Fibroblast of skin of back (primary cell): ENCODE data around the gene KRTAP9-2. TPM values are rescaled to one million over a fixed set of nuclear protein-coding genes. Genes with fewer than 3 reads are reported as not detected.
"Not testable (repeated sequence)": the region's sequence is repeated elsewhere in the genome, so short reads cannot be mapped to it uniquely, and the experiment has no call there.

Experiments used
- DNase-seq: peaks from one replicate; pipeline ENCODE4 v3.0.0-alpha.2; 2013
- polyA plus RNA-seq, 2 experiments: library from polyadenylated mRNA; unstranded; fragments of 120-200 nt; gene quantifications; one replicate each; pipeline ENCODE4 v1.2.1, GENCODE V29; 2013; ENCODE audit not compliant: insufficient read length in 2 of 2

The KRTAP9-2 gene, protein sequence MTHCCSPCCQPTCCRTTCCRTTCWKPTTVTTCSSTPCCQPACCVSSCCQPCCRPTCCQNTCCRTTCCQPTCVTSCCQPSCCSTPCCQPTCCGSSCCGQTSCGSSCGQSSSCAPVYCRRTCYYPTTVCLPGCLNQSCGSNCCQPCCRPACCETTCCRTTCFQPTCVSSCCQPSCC
- not detected for polyA plus RNA-seq (2013, experiment 1 of 2; ENCODE audit: insufficient read length)
- not detected for polyA plus RNA-seq (2013, experiment 2 of 2; ENCODE audit: insufficient read length)

DNA sequence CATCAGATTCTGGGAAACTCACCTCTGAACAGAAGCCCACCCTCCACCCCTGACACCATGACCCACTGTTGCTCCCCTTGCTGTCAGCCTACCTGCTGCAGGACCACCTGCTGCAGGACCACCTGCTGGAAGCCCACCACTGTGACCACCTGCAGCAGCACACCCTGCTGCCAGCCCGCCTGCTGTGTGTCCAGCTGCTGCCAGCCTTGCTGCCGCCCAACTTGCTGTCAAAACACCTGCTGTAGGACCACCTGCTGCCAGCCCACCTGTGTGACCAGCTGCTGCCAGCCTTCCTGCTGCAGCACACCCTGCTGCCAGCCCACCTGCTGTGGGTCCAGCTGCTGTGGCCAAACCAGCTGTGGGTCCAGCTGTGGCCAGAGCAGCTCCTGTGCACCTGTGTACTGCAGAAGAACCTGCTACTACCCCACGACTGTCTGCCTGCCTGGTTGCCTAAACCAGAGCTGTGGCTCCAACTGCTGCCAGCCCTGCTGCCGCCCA is at the start of gene KRTAP9-2:
Gene KRTAP9-2 (plus strand): TSS at position 51 of the 498 bp plus-strand sequence. CDS start 7 bp downstream, at position 58.
- not testable (repeated sequence) for DNase-seq

DNA sequence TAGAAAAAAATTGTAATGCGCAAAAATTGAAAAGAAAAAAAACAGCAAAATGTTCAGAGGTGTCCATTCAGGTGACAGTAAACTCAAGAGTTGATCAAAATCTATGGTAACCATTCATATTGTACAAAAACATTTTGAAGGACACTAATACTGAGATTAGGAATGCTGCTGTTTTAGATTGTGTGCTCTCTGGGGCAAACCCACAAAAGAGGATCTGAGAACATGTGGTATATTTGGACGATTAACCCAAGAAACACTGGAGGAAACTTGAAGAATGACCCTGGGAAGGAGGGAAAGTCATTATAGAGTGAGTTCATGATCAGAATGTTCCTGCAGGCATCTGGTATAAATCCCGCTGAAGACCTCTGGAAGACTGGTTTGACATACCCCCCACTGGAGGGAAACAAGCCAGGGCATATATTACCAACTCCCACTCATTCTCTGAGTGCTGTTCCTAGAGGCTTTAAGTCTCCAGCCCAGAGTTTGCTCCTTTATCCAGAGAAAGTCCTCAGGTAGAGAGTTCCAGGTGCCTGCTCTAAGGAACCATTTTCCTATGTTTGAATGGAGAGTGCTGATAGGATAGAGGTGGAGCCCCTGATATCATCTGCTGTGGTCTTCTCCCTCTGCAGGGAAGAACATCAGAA is 49.6 kb upstream of the KRTAP9-2 start:
- DNase-seq = no peak

DNA sequence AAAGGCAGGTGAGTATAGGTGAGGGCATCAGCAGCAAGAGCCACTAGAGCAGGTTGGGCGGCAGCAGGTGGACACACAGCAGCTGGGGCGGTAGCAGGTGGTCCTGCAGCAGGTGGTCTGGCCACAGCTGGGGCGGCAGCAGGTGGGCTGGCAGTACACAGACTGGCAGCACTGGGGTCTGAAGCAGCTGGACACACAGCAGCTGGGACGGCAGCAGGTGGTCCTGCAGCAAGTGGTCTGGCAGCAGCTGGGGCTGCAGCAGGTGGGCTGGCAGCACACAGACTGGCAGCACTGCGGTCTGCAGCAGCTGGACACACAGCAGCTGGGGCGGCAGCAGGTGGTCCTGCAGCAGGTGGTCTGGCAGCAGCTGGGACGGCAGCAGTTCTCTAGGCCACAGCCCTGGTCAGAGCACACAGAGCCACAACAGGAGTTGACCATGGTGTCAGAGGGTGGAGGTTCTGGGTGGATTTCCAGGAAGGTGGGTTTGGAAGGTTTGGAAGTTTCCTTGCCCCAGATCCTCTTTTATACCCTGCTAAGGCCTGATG is 48.6 kb upstream of the KRTAP9-2 start, which contains the start of gene KRTAP4-2:
Gene KRTAP4-2 (minus strand): TSS at position 495 of the 545 bp plus-strand sequence. CDS start 57 bp downstream, at position 438.
- DNase-seq = no peak

DNA sequence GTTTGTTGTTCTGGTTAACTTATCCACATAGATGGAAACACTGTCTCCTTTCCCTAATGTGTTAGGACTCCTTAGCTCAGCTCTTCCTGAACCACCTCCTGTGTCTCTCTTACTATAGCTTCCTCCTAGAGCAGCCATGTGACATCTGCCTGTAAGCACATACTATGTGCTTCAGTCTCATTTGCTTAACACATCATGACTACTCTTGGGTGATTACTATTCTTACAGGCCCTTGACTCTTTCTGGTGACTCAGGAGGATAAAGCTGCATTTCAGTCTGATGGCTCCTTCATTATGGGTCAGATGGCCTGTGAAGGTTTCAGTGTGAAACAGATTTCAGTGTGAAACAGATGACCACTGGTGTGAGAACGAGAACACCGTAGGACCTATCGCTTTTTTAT is 48.1 kb upstream of the KRTAP9-2 start:
- DNase-seq = peak; percentile 51

DNA sequence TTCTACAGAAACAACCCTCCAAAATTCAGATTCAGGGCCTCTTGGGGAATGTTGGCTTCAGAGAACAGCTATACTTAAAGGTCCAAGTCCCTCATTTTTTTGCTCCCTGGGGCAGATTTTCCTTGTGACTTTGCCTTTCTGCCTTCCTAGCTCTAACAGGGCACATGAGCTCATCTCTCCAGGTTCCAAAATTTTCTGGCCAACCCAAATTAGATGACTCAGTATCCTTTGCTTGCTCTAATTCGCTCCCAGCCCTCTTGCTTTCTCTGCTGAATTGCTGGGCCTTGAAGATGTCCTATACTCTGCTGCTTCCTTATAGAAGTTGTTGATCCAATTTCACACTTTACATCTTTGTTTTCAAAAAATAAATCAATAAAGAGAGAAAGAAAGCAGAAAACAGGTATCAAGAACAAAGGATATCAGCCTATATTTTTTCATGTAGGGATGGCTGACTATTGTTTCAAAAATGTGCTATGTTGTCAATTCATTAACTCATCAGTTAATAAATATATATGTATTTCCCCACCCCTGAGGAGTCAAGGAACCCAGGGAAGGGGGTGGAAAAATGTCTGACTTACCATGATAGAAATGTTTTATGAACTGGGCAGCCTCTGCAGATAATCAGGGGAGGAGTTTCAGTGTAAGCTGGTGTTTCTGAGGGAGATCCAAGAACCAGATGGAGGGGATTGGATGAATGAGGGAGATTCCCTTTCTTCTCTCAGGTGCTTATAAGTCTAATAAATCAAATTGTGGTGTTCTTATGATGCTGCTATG is 47.4 kb upstream of the KRTAP9-2 start:
- peak; percentile 33 for DNase-seq

DNA sequence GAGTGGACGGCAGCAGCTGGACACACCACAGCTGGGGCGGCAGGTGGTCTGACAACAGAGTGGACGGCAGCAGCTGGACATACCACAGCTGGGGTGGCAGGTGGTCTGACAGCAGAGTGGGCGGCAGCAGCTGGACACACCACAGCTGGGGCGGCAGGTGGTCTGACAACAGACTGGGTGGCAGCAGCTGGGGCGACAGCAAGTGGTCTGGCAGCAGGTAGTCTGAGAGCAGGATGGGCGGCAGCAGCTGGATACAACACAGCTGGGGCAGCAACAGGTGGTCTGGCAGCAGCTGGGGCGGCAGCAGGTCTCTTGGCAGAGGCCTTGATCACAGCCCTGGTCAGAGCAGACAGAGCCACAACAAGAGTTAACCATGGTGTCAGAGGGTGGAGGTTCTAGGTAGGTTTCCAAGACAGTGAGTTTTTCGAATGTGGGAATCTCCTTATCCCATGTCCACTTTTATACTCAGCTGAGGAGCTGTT is 41.9 kb upstream of the KRTAP9-2 start, which contains the start of gene KRTAP4-1:
Gene KRTAP4-1 (minus strand): TSS at position 432 of the 482 bp plus-strand sequence. CDS start 57 bp downstream, at position 375.
- DNase-seq = no peak

DNA sequence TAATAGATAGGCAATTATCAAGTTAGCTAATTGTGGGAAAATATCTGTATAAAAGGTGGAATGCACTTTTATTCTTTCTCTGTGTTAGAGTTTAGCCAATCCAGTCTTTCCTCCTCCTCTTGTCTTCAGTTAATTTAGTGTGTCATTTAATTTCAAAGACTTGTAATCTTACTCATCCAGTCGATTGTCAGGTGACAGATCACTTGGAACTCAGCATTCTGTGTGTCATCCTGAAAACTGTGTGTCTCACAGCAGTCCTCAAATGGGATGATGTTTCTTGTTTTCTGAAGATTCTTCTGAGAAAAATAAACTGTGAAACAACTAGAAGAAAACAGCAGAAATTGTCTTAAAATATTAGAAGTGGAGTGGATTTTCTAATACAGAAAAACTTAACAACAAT is 41.4 kb upstream of the KRTAP9-2 start:
- DNase-seq = no peak

DNA sequence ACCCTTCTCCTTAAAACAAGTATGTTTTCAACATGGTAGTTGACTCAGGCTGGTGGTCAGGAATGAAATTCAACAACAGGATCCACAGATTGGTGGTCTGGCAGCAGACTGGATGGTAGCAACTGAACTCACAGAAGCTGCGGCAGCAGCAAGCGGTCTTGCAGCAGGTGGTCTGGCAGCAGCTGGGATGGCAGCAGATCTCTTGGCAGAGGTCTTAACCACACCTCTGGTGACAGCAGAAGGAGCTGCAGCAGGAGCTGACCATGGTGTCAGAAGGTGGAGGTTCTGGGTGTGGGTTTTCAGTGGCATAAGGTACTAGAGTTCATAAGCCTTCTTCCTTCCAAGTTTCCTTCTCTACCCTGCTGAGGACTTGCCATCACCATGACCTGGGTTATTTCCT is 39.6 kb upstream of the KRTAP9-2 start:
- DNase-seq = no peak

DNA sequence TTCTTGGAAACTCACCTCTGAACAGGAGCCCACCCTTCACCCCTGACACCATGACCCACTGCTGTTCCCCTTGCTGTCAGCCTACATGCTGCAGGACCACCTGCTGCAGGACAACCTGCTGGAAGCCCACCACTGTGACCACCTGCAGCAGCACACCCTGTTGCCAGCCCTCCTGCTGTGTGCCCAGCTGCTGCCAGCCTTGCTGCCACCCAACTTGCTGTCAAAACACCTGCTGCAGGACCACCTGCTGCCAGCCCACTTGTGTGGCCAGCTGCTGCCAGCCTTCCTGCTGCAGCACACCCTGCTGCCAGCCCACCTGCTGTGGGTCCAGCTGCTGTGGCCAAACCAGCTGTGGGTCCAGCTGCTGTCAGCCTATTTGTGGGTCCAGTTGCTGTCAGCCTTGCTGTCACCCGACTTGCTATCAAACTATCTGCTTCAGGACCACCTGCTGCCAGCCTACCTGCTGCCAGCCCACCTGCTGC is 36.6 kb upstream of the KRTAP9-2 start, which contains the start of gene KRTAP9-1:
Gene KRTAP9-1 (plus strand): TSS at position 51 of the 482 bp plus-strand sequence. CDS start 0 bp downstream, at position 51.
- DNase-seq = not testable (repeated sequence)

DNA sequence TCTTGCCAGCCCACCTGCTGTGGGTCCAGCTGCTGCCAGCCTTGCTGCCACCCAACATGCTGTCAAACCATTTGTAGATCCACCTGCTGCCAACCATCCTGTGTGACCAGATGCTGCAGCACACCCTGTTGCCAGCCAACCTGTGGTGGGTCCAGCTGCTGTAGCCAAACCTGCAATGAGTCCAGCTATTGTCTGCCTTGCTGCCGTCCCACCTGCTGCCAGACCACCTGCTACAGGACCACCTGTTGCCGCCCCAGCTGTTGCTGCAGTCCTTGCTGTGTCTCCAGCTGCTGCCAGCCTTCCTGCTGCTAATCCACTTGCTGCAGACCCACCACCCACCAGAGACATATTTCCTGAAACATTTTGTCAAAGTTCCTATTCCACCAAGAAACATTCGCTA is 36.1 kb upstream of the KRTAP9-2 start:
- DNase-seq = no peak

DNA sequence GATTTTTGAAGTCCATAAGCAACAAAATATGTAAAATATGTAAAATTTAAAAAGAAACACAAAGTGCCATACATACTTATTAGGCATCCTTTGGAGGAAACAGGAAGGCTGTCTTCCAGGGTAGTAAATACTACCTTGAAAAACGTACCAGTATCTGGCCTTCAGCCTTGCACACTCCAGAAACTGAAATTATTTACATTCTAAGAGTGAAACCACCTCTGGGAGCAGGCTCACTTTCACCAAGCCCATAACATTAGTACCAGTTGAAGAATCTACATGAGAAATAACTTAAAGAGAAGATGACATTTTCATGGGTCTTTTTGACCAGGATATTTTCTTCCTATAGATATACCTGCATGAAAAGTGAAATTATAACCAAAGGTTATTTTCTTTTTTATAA is 30.4 kb upstream of the KRTAP9-2 start:
- no peak for DNase-seq

DNA sequence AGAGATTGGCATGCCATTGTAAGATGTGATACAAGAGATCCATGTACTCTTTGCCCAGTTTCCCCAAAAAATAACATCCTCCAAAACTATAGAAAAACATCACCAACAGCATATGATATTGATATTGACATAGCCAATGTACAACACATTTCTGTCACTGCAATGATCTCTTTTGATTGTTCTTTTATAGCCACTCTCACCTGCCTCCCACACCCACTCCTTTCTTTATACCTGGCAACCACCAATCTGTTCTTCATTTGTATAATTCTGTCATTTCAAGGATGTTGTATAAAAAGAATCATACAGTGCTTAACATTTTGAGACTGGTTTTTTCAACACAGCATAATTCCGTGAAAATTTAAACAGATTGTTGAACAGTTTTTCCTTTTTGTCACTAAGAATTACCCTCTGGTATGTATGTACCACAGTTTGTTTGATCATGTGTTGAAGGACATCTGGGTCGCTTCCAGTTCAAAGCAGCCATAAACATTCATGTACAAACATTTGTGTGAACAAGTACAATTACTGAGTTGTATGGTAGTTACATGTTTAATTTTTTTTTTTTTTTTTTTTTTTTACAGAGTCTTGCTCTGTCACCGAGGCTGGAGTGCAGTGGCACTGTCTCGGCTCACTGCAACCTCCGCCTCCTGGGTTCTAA is 26.9 kb upstream of the KRTAP9-2 start:
- DNase-seq = no peak

DNA sequence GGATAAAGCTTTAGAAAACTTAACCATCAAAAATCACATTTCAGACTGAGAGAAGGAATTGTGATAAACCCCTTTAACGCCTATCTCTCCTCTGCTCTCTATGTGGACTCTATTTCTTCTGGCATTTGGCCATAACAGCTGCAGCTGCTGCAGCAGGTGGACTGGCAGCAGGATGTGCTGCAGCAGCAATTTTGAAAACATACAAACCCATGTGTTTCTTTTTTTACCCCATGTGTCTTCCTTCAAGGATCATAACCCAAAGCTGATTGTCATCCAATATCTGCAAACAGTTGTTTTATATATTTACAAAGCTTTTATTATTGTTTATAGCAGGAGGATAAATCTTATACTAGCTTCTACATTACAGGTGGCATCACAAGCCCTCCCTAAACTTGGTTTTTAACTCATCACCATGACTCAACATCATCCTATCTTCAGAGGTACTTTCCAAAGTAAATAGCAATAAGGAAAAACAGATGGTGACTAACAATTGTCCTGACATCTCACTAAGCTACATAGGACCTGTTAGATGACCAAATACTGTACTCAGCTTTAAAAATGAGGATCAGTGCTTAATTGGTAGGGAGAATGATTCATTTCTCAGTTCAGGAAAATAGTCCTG is 14.5 kb upstream of the KRTAP9-2 start:
- peak; percentile 46 for DNase-seq

DNA sequence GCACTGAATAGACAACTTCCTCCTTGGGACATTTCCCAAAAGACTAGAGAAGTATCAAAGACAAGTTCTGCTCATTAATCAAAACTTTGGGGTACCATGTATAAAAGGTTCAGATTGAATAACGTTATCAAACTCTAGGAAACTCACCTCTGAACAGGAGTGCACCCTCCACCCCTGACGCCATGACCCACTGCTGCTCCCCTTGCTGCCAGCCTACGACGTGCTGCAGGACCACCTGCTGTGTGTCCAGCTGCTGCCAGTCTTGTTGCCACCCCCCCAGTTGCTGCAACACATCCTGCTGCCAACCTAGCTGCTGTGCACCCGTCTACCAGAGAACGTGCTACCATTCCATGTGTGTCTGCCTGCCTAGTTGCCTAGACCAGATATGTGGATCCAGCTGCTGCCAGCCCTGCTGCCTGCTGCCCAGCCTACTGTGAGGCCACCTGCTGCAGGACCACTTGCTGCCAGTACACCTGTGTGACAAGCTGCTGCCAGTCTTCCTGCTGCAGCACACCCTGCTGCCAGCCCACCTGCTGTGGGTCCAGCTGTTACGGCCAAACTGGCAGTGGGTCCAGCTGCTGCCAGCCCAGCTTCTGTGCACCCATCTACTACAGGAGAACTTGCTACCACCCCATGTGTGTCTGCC is 13.8 kb upstream of the KRTAP9-2 start:
- DNase-seq = no peak

DNA sequence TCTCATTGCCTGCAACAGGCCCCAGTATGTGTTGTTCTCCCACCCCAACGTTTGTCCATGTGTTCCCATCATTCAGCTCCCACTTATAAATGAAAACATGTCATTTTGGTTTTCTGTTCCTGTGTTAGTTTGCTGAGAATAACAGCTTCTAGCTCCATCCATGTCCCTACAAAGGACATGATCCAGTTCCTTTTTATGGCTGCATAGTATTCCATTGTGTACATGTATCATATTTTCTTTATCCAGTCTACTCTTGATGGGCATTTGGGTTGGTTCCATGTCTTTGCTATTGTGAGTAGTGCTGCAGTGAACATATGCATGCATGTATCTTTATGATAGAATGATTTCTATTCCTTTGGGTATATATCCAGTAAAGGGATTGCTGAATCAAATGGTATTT is 10.8 kb upstream of the KRTAP9-2 start:
- no peak for DNase-seq

DNA sequence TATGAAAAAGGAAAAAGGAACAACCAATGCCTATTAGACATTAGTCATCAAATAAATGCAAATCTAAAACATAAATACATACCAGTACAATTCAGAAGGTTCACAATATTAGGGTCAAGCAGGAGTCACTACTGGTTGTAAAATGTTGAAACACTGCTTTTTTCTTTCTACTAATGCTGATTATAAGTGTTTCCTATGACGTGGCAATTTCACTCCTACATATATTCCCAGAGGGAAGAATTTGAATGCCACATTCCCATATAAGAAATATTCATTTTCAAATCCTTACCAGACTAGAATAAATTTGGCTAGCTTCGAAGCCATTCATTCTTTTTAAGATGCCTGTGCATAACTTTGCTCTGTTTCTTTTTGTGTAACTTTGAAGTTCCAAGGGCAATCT is 2.6 kb upstream of the KRTAP9-2 start:
- DNase-seq = peak; percentile 17

DNA sequence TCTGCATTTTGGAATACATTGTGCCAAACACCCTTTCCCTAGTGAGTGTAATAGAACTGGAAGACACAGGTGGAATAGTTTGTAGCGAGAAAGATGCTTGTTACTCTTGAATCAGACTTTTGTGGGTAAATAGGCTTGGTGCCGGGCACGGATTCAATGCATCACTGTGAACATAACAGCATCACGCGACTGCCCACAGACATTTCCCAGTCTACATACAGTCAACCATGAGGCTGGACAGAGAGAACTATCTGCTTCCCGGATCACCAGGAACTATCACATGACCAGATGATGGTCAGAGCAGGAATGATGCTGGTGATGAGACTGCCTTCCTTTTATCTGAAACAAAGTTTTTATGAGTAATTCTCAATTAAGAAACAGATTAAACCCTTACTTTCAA is 397 bp upstream of the KRTAP9-2 start:
- no peak for DNase-seq

DNA sequence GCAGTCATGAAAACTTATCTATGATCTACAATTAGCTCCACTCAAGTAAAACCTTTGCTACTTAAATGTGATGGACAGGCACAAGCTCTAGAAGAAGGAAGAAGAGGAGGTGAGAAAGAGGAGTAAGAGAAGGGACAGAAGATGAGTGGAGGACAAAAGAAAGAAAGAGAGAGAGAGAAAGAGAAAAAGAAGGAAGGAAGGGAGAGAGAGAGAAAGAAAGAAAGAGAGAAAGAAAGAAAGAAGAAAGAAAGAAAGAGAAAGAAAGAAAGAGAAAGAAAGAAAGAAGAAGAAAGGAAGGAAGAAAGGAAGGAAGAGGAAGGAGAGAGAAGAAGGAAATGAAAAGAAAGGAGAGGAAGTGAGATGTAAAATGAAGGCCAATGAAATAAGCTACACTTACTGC is 3.6 kb downstream of the KRTAP9-2 start:
- no peak for DNase-seq

DNA sequence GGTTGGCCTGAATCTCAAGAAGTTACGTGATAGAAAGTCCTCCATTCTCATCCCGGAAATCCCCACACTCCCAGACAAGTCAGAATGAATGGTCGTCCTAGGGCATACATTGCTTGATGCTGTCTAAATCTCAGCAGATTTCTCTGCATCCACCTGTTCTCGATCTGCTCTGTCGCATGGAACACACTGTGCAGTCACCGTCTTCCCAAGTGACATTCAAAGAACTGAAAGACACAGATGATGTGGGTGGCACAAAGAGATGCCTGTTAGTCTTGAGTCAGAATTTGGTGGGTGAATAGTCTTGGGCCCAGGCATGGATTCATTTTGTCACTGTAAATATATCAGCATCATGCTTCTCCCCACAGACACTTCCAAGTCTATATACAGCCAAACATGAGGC is 5.3 kb downstream of the KRTAP9-2 start:
- no peak for DNase-seq

DNA sequence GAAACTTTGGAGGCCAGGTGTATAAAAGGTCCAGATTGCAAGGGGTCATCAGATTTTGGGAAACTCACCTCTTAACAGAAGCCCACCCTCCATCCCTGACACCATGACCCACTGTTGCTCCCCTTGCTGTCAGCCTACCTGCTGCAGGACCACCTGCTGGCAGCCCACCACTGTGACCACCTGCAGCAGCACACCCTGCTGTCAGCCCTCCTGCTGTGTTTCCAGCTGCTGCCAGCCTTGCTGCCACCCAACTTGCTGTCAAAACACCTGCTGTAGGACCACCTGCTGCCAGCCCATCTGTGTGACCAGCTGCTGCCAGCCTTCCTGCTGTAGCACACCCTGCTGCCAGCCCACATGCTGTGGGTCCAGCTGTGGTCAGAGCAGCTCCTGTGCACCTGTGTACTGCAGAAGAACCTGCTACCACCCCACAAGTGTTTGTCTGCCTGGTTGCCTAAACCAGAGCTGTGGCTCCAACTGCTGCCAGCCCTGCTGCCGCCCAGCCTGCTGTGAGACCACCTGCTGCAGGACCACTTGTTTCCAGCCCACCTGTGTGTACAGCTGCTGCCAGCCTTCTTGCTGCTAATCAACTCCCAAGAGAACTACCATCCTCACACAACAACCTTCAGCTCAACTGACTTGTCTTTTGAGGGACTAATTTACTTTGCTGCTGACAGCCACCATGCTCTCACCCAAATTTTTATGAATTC is 6.1 kb downstream of the KRTAP9-2 start, which contains the start of gene KRTAP9-3:
Gene KRTAP9-3 (plus strand): TSS at position 51 of the 707 bp plus-strand sequence. CDS start 53 bp downstream, at position 104.
- not testable (repeated sequence) for DNase-seq
